Glutamatergic neuron (in vitro differentiated cells): ENCODE measurements around the gene SERPINA3. TPM values are rescaled to one million over a fixed set of nuclear protein-coding genes. Genes with fewer than 3 reads are reported as not detected.

Experiments used
- DNase-seq: peaks from one replicate; pipeline ENCODE4 v3.0.0; 2022
- H3K27ac Mint-ChIP-seq: one replicate; pipeline ENCODE4 v1.8.0; 2020; ENCODE audit warnings: mild to moderate bottlenecking, mixed read lengths, inconsistent platforms; ENCODE audit not compliant: unreplicated experiment
- H3K27me3 Mint-ChIP-seq: one replicate; pipeline ENCODE4 v1.8.0; 2020; ENCODE audit warnings: mild to moderate bottlenecking, moderate library complexity, mixed read lengths, inconsistent platforms; ENCODE audit not compliant: unreplicated experiment
- H3K36me3 Mint-ChIP-seq: one replicate; pipeline ENCODE4 v1.8.0; 2020; ENCODE audit warnings: mild to moderate bottlenecking, mixed read lengths, inconsistent platforms; ENCODE audit not compliant: unreplicated experiment
- H3K4me1 Mint-ChIP-seq: one replicate; pipeline ENCODE4 v1.8.0; 2020; ENCODE audit warnings: mild to moderate bottlenecking, low read depth, mixed read lengths, inconsistent platforms; ENCODE audit not compliant: unreplicated experiment
- H3K4me3 Mint-ChIP-seq: one replicate; pipeline ENCODE4 v1.8.0; 2020; ENCODE audit warnings: mild to moderate bottlenecking, mixed read lengths, inconsistent platforms; ENCODE audit not compliant: unreplicated experiment
- H3K9me3 Mint-ChIP-seq: one replicate; pipeline ENCODE4 v1.8.0; 2020; ENCODE audit warnings: mild to moderate bottlenecking, moderate library complexity, mixed read lengths, inconsistent platforms; ENCODE audit not compliant: unreplicated experiment
- CTCF ChIP-seq: fragments of 200-600 bp; sonication (generic); IDR thresholded peaks from one replicate; pipeline ENCODE4 v1.5.0; 2021; ENCODE audit not compliant: partially characterized antibody, unreplicated experiment
- total RNA-seq: library from RNA; stranded (reverse); fragmentation: NEBNext Ultra II Directional; extraction: Animal tissue kit (Norgen Biotek cat#: 25700); gene quantifications from one replicate; pipeline ENCODE4 v1.2.1, GENCODE V29; 2021; ENCODE audit not compliant: unreplicated experiment

SERPINA3 gene
- total RNA-seq, 1 donor from 2014 or later, result not detected

- H3K9me3 Mint-ChIP-seq, result peaks cover 1% of the 10 kb centered on the region
- peaks cover 6% of the 10 kb centered on the region for H3K27me3 Mint-ChIP-seq
- no peaks in the 10 kb centered on the region for H3K4me1 Mint-ChIP-seq
- no peak for DNase-seq
- H3K27ac Mint-ChIP-seq, result no peak overlapping the region
- no peak overlapping the region for H3K4me3 Mint-ChIP-seq
- TF ChIP-seq CTCF, result no peak
- peaks cover 4% of the 10 kb centered on the region for H3K36me3 Mint-ChIP-seq
These were observed 47.7 kb downstream of the SERPINA3 start for GRCh38 chr14:94659901-94660300.

GRCh38 chr14:94660306-94660946 is 48.2 kb downstream of the SERPINA3 start:
- TF ChIP-seq CTCF, result no peak
- no peak for DNase-seq
- Mint-ChIP-seq H3K36me3 (peaks cover 4% of the 10 kb centered on the region), H3K4me1 (no peaks in the 10 kb centered on the region), H3K4me3 (no peak overlapping the region), H3K9me3 (peaks cover 1% of the 10 kb centered on the region), H3K27me3 (peaks cover 6% of the 10 kb centered on the region), H3K27ac (no peak overlapping the region)

- Mint-ChIP-seq H3K27ac (no peak overlapping the region), H3K4me3 (no peak overlapping the region), H3K9me3 (peaks cover 1% of the 10 kb centered on the region), H3K4me1 (no peaks in the 10 kb centered on the region), H3K36me3 (no peaks in the 10 kb centered on the region), H3K27me3 (peaks cover 6% of the 10 kb centered on the region)
- TF ChIP-seq CTCF, result no peak
- DNase-seq, result no peak
These were observed 51.3 kb downstream of the SERPINA3 start for GRCh38 chr14:94663538-94663937.

GRCh38 chr14:94663965-94664704 is 51.9 kb downstream of the SERPINA3 start:
- TF ChIP-seq CTCF, result no peak
- Mint-ChIP-seq H3K4me1 (no peaks in the 10 kb centered on the region), H3K36me3 (no peaks in the 10 kb centered on the region), H3K27me3 (peaks cover 6% of the 10 kb centered on the region), H3K27ac (no peak overlapping the region), H3K4me3 (no peak overlapping the region), H3K9me3 (peaks cover 1% of the 10 kb centered on the region)
- no peak for DNase-seq

- DNase-seq, result no peak
These were observed 52.9 kb downstream of the SERPINA3 start for GRCh38 chr14:94665121-94665520.

More at GRCh38 chr14:94665121-94665520, 52.9 kb downstream of the SERPINA3 start:
- Mint-ChIP-seq H3K9me3 (peaks cover 1% of the 10 kb centered on the region), H3K36me3 (no peaks in the 10 kb centered on the region), H3K4me3 (no peak overlapping the region), H3K27ac (no peak overlapping the region), H3K27me3 (no peaks in the 10 kb centered on the region), H3K4me1 (no peaks in the 10 kb centered on the region)
- no peak for TF ChIP-seq CTCF
